Mesothelial cell of epicardium (in vitro differentiated cells): ENCODE measurements around the gene DES. TPM values are rescaled to one million over a fixed set of nuclear protein-coding genes. Genes with fewer than 3 reads are reported as not detected.
A peak's percentile ranks its signal among the peaks of the same experiment; 100 is the strongest.

Experiments
- DNase-seq, 2 experiments: peaks; one replicate each; pipeline ENCODE4 v3.0.0; 2021; ENCODE audit warnings: low spot score in 2 of 2; ENCODE audit not compliant: unreplicated experiment in 2 of 2
- H3K27ac Mint-ChIP-seq: 2 replicates; pipeline ENCODE4 v1.8.0; 2021; ENCODE audit warnings: mixed read lengths
- H3K27me3 Mint-ChIP-seq: 2 replicates; pipeline ENCODE4 v1.8.0; 2021; ENCODE audit warnings: low read depth, mixed read lengths
- H3K36me3 Mint-ChIP-seq: 2 replicates; pipeline ENCODE4 v1.8.0; 2021; ENCODE audit warnings: mixed read lengths
- H3K4me1 Mint-ChIP-seq: 2 replicates; pipeline ENCODE4 v1.8.0; 2021; ENCODE audit warnings: mixed read lengths
- H3K4me3 Mint-ChIP-seq: 2 replicates; pipeline ENCODE4 v1.8.0; 2021; ENCODE audit warnings: mild to moderate bottlenecking, moderate library complexity, mixed read lengths
- H3K9me3 Mint-ChIP-seq: 2 replicates; pipeline ENCODE4 v1.8.0; 2021; ENCODE audit warnings: mixed read lengths
- CTCF ChIP-seq: fragments of 200-600 bp; sonication (generic); IDR thresholded peaks from one replicate; pipeline ENCODE4 v1.5.0; 2021; ENCODE audit warnings: antibody characterized with exemption; ENCODE audit not compliant: unreplicated experiment
- total RNA-seq: library from RNA; stranded (reverse); gene quantifications from 3 replicates; pipeline ENCODE4 v1.2.1, GENCODE V29; 2021

The DES gene
- total RNA-seq, 1 donor from 2014 or later: 33.0 TPM

- H3K27ac Mint-ChIP-seq: no peak overlapping the region
- H3K36me3 Mint-ChIP-seq: peaks cover 8% of the 10 kb centered on the region
- DNase-seq: no peak
- H3K4me1 Mint-ChIP-seq: peaks cover 28% of the 10 kb centered on the region
- no peaks in the 10 kb centered on the region for H3K9me3 Mint-ChIP-seq
- no peak overlapping the region for H3K4me3 Mint-ChIP-seq
- no peak for TF ChIP-seq CTCF
- H3K27me3 Mint-ChIP-seq: peaks cover 15% of the 10 kb centered on the region
Measured at GRCh38 chr2:219448099-219448775, 30.1 kb downstream of the DES start.

GRCh38 chr2:219448776-219449341 is 30.7 kb downstream of the DES start:
- H3K4me1 Mint-ChIP-seq: peaks cover 30% of the 10 kb centered on the region
- no peaks in the 10 kb centered on the region for H3K9me3 Mint-ChIP-seq
- peaks cover 15% of the 10 kb centered on the region for H3K27me3 Mint-ChIP-seq
- DNase-seq: no peak
- H3K36me3 Mint-ChIP-seq: peaks cover 8% of the 10 kb centered on the region
- no peak for TF ChIP-seq CTCF
- H3K27ac Mint-ChIP-seq: no peak overlapping the region
- no peak overlapping the region for H3K4me3 Mint-ChIP-seq

- DNase-seq: no peak
- Mint-ChIP-seq H3K27me3 (peaks cover 15% of the 10 kb centered on the region), H3K27ac (no peak overlapping the region), H3K9me3 (no peaks in the 10 kb centered on the region), H3K4me1 (peaks cover 32% of the 10 kb centered on the region), H3K4me3 (no peak overlapping the region), H3K36me3 (peaks cover 8% of the 10 kb centered on the region)
- no peak for TF ChIP-seq CTCF
Measured at GRCh38 chr2:219449609-219450008, 31.4 kb downstream of the DES start.

- no peak for DNase-seq
Measured at GRCh38 chr2:219451661-219452360, 33.6 kb downstream of the DES start.

More at GRCh38 chr2:219451661-219452360, 33.6 kb downstream of the DES start:
- no peak for TF ChIP-seq CTCF
- Mint-ChIP-seq H3K4me3 (no peak overlapping the region), H3K4me1 (peaks cover 21% of the 10 kb centered on the region), H3K9me3 (no peaks in the 10 kb centered on the region), H3K27ac (peak overlapping the region; percentile 19), H3K36me3 (peaks cover 12% of the 10 kb centered on the region), H3K27me3 (peaks cover 15% of the 10 kb centered on the region)
